ENCODE measurements around the gene PITX2.

DNA sequence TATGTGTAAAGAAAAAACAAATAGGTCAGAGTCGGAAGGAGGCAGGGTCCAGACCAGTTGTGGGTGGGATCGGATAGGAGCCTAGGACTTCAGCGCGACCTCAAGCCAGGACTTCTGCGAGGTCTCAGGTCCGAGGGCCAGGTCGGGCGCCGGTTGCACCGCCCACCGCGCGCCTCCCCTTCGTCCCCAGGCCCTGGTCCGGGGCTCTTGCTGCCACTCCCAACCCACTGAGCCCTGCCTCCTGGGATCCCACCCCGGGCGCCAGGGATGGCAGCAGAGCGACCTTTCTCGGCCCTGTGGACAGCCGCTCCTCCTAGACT lies 12.3 kb downstream of the PITX2 start:
- TF ChIP-seq, protein P1, sequence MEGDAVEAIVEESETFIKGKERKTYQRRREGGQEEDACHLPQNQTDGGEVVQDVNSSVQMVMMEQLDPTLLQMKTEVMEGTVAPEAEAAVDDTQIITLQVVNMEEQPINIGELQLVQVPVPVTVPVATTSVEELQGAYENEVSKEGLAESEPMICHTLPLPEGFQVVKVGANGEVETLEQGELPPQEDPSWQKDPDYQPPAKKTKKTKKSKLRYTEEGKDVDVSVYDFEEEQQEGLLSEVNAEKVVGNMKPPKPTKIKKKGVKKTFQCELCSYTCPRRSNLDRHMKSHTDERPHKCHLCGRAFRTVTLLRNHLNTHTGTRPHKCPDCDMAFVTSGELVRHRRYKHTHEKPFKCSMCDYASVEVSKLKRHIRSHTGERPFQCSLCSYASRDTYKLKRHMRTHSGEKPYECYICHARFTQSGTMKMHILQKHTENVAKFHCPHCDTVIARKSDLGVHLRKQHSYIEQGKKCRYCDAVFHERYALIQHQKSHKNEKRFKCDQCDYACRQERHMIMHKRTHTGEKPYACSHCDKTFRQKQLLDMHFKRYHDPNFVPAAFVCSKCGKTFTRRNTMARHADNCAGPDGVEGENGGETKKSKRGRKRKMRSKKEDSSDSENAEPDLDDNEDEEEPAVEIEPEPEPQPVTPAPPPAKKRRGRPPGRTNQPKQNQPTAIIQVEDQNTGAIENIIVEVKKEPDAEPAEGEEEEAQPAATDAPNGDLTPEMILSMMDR (IDR thresholded peaks at IDR 0.05; ENCODE audit: borderline replicate concordance, extremely low read depth, low read length, poor library complexity, severe bottlenecking): no peak
- no peak for TF ChIP-seq EZH2 (IDR thresholded peaks at IDR 0.05; ENCODE audit: borderline replicate concordance, low read depth, low read length, severe bottlenecking)

All from DND-41 (cell line).